HG03108 (cell line): ENCODE data around the gene GNB1L.
"Not testable (repeated sequence)": the region's sequence is repeated elsewhere in the genome, so short reads cannot be mapped to it uniquely, and the experiment has no call there.

Source experiments
- ATAC-seq: cut with Tn5 transposase; IDR thresholded peaks from one replicate; pipeline ENCODE4 v1.9.1; 2021; ENCODE audit warnings: moderate library complexity; ENCODE audit not compliant: unreplicated experiment

The GNB1L gene

DNA sequence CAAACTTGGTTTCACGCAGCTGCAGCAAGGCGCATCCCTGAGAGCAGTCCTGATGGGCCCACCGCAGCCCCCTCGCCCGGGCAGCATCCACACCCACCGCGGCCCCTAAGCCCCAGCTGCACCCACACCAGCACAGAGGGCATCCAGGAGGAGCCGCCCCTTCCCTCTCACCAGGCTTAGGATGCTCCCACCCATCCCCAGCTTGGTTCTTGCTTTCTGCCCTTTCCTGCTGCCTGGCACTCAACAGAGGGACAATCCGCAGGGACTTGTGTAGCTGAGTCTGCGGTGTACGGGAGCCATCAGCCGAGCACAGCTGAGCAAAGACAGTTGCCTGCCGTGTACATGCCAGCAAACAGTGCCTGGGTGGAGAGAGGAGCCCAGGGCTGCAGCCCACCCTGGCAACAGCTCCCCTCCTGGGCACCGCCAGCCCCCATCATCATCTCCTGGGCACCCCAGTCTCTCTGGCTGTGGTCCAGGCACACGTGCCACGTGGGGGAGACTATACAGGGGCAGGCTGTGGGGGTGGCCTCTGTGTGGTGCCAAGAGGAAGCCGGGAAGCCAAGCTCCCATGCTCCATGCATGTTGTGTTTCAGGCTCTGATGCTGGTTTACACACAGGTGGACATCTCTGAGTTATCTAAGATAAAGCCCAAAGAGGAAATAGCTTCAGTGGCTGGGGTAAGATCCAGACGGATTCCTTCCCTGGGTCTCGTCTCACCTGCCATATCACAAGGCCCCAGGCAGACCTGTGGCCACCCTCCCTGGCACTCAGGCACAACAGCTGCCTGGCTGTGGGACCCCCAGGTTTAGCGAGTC, 36.0 kb upstream of the GNB1L start:
- no peak for ATAC-seq

DNA sequence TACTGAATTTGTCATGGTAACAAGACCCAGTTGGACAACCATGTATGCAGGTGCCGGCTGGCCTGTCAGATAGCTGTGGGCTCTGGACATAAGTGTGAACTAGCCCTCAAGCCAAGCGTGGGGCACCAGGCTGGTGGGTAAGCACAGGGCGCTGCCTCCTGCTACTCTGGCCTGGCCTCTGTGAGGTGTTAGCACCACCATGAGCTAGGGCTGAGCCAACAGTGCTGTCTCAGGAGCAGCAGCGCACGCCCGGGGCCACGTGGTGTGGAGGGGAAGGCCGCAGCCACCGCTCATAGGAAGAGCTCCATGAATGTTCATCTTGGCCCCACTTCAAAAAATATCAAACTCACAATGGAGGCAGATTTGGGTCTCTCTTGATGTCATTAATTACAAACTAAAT, 35.3 kb upstream of the GNB1L start:
- no peak for ATAC-seq

DNA sequence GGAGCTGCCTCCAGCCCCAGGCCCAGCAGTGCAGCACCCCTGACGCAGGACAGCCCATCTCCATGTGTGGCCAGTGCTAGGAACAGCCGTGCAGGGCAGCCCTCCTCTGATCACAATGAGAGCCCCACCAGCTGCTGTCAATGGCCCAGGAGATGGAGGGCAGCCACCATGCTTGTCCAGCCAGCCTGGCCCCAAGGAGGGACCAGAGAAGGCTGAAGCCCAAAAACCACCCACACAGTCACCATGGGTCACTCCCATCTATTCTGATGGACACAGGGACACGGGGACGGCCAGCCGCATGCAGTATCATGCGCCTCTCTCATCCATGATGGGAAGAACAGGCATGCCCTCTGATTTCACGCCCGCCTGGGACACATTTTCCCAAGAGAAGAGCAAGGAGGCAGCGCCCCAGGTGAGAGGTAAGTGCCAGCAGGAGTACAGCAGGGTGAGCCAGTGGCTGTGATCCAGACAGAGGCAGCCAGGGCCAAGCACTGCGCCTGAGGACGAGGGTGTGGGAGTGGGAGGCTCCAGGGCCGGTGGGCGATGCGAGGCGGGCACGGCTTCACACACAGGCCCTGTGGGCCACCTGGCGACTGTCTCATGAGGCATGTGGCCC, 33.6 kb upstream of the GNB1L start:
- no peak for ATAC-seq

DNA sequence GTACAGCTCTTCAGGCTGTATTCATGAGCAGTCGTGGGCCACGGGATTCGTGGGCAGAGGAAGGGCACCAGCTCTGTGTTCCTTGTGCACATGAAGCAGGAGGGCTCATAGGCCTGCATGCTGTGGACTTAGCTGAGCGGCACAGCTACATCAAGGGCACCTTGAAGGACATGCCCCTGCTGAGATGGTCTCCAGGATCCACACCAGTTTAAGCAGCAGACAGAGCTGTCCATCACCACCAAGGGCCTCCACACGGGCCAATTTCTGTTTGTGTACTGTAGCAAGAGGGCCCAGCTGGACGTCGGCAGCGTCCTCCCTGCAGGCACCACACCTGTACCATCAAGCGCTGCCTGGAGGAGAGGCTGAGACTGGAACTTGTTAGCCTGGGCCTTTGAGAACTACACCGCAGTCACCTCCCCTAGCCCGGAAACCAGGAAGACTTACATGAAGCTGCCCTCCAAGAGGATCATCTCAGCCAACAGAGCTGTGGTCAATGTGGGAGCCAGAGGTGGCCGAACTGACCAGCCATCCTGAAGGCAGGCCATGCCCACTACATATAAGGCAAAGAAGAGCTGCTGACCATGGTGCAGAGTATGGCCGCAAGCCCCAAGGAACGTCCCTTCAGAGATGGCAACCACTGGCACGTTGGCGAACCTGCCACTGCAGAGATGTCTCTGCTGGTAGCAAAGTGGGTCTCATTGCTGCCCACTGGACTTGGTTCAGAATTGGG, 32.7 kb upstream of the GNB1L start:
- ATAC-seq: no peak

GRCh38 chr22:19886605-19887255, 32.1 kb upstream of the GNB1L start:
- ATAC-seq: no peak

GRCh38 chr22:19885841-19886592, 31.3 kb upstream of the GNB1L start:
- no peak for ATAC-seq

DNA sequence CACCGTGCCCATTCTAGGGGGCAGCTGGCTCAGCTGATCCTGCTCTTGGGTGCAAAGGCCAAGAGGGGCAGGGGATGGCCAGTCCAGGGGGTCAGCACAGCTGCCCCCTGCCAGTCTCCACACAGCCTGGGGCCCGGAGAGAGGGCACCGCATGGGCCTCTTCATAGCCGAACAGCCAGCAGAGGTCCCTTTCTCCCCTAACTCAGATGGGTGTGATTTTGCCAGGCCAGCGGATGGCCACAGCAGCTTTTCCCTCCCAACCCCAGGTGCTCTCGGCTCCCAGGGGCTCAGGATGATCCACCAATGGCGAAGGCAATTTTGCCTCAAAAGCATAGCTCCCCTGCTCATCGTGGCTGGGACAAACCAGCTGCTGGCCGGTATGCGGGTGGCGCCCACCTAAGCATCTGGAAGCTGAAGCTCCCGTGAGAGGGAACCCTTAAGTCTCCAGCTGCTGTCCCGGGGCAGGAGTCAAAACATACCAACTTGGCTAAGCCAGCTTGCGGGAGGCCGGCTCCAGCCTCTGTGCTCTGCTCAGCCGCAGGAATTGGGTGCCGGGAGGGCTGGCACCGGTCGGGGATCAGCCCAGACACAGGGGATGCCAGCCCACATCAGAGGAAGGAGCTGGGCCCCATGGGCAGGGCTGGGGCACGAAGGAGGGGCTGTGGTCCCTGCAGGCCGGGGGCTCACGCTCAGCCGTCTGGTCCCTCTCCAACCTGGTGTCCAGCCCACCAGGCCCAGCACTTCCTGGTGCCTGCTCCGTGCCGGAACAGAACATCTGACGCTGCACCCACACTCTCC, 30.5 kb upstream of the GNB1L start:
- ATAC-seq: no peak

GRCh38 chr22:19884161-19884953, 29.7 kb upstream of the GNB1L start:
- no peak for ATAC-seq

DNA sequence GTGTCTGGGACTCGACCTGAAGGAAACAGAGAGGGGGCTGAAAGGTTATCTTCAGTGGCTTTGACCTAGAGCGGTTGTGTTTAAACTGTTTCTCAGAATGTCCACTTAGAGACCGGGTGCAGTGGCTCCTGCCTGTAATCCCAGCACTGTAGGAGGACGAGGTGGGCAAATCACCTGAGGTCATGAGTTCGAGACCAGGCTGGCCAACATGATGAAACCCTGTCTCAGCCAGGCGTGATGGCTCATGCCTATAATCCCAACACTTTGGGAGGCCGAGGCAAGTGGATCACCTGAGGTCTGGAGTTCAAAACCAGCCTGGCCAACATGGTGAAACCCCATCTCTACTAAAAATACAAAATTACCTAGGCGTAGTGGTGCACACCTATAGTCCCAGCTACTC, 28.8 kb upstream of the GNB1L start:
- not testable (repeated sequence) for ATAC-seq

DNA sequence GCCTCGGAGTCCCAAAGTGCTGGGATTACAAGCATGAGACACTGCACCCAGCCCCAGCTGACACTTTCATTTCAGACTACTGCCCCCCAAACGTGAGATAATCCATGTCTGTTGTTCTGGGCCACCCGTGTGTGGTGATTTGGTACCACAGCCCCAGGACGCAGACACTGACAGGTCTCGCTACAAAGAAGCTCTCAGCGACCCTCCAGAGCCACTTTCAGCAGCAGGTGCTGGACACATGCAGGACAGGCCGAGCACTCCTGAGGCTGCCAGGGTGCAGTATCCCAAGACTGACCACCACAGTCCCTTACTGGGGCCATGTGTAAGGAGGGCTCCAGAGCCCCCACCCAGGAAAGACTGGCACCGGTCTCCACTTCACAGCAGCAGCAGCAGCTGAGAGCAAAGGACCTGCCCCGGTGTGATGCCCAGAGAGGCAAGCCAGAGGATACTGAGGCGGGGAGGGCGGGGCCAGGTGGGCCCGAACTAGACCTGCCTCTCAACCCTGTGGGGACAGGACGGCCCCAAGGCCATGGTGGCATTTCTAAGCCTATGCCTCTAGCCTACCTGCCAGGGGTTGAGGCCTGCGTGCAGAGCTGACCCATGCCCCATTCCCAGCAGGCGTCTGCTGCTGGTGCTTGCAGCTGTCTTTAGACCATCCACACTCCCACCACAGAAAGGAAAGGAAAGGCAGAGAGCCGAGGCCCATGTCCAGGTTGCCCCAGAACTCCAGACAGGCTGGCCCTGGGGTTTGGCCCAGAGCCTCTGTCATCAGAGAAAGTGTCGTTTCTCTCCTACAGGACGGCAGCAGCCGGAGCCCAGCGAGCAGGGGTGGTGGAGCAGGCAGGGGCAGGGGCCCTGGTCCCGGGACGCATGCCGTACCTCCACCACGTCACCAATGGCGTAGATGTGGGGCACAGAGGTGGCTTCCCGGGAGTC, 28.0 kb upstream of the GNB1L start:
- ATAC-seq: no peak

GRCh38 chr22:19880786-19881569, 26.3 kb upstream of the GNB1L start:
- no peak for ATAC-seq

- no peak for ATAC-seq
Observed at GRCh38 chr22:19879992-19880785, 25.5 kb upstream of the GNB1L start.

GRCh38 chr22:19879643-19879991, 24.9 kb upstream of the GNB1L start:
- no peak for ATAC-seq

- no peak for ATAC-seq
Observed at GRCh38 chr22:19879246-19879570, 24.5 kb upstream of the GNB1L start.

- no peak for ATAC-seq
Observed at GRCh38 chr22:19878461-19879245, 24.0 kb upstream of the GNB1L start.
